Adrenal gland (tissue), 5 donors: ENCODE data around the gene LLGL2.

Source experiments
- POLR2A ChIP-seq, 2 donors: fragments of 450-650 bp; IDR thresholded peaks; one replicate each; pipeline ENCODE4 v1.6.1; 2017; ENCODE audit warnings: antibody characterized with exemption in 2 of 2, mild to moderate bottlenecking in 2 of 2, moderate library complexity in 1 of 2
- TF ChIP-seq, protein P1 (sequence below), 6 experiments: fragments of 450-650 bp in 4 of 6; fragments of 200-600 bp in 2 of 6; sonication (generic) in 1 of 6; IDR thresholded peaks; 1 replicate in 5 of 6; 2 replicates in 1 of 6; pipeline versions ENCODE4 v1.5.1 to v1.8.0; 2016 to 2021; ENCODE audit warnings: antibody characterized with exemption in 6 of 6, mild to moderate bottlenecking in 2 of 6, moderate library complexity in 1 of 6
- donor health status: DM: no; HTN: no; CAD: no.

- no peak for TF ChIP-seq POLR2A (IDR thresholded peaks at IDR 0.05)
- TF ChIP-seq, protein P1, sequence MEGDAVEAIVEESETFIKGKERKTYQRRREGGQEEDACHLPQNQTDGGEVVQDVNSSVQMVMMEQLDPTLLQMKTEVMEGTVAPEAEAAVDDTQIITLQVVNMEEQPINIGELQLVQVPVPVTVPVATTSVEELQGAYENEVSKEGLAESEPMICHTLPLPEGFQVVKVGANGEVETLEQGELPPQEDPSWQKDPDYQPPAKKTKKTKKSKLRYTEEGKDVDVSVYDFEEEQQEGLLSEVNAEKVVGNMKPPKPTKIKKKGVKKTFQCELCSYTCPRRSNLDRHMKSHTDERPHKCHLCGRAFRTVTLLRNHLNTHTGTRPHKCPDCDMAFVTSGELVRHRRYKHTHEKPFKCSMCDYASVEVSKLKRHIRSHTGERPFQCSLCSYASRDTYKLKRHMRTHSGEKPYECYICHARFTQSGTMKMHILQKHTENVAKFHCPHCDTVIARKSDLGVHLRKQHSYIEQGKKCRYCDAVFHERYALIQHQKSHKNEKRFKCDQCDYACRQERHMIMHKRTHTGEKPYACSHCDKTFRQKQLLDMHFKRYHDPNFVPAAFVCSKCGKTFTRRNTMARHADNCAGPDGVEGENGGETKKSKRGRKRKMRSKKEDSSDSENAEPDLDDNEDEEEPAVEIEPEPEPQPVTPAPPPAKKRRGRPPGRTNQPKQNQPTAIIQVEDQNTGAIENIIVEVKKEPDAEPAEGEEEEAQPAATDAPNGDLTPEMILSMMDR (IDR thresholded peaks at IDR 0.05): no peak
These were observed 44.1 kb upstream of the LLGL2 start for GRCh38 chr17:75481194-75482068.
